T-helper 1 cell (primary cell): Measurements from ENCODE around the gene ROPN1L.
"Not testable (repeated sequence)": the region's sequence is repeated elsewhere in the genome, so short reads cannot be mapped to it uniquely, and the experiment has no call there.

Experiments
- DNase-seq, 5 donors: peaks; one replicate each; pipeline ENCODE4 v3.0.0-alpha.2; 2012 to 2020
- total RNA-seq, 4 donors: gene quantifications; one replicate each; lab custom pipeline; 2026; lab: John Stamatoyannopoulos, UW

The ROPN1L gene
- 0 to 1.5 (median 0.90) reads per million in 4 donors for total RNA-seq

GRCh38 chr5:10441083-10441991 is at the start of gene ROPN1L:
Gene ROPN1L, plus strand, starts transcription at chr5:10441879. Its CDS starts 289 bp downstream, at chr5:10442168.
- peak; percentile 62 to 86 (median 70) for DNase-seq

GRCh38 chr5:10392567-10393328 is 48.9 kb upstream of the ROPN1L start:
- not testable (repeated sequence) for DNase-seq

GRCh38 chr5:10393491-10393890 is 48.2 kb upstream of the ROPN1L start:
- DNase-seq = no peak

GRCh38 chr5:10396552-10396951 is 45.1 kb upstream of the ROPN1L start:
- DNase-seq = no peak

GRCh38 chr5:10399839-10400238 is 41.8 kb upstream of the ROPN1L start:
- no peak for DNase-seq

- DNase-seq = no peak
Observed at GRCh38 chr5:10400411-10400810, 41.3 kb upstream of the ROPN1L start.

GRCh38 chr5:10400831-10401230 is 40.8 kb upstream of the ROPN1L start:
- no peak for DNase-seq

- no peak for DNase-seq
Observed at GRCh38 chr5:10401498-10401897, 40.2 kb upstream of the ROPN1L start.

GRCh38 chr5:10403829-10404228 is 37.9 kb upstream of the ROPN1L start:
- DNase-seq = no peak

- DNase-seq = no peak
Observed at GRCh38 chr5:10406651-10407050, 35.0 kb upstream of the ROPN1L start.

- DNase-seq = no peak
Observed at GRCh38 chr5:10409504-10409903, 32.2 kb upstream of the ROPN1L start.

GRCh38 chr5:10410662-10411061 is 31.0 kb upstream of the ROPN1L start:
- DNase-seq = no peak

- DNase-seq = no peak
Observed at GRCh38 chr5:10411336-10411735, 30.3 kb upstream of the ROPN1L start.

- no peak for DNase-seq
Observed at GRCh38 chr5:10416868-10417267, 24.8 kb upstream of the ROPN1L start.

- peak in 1 of 5 donors; percentile 41 for DNase-seq
Observed at GRCh38 chr5:10418654-10419345, 22.9 kb upstream of the ROPN1L start.

- no peak for DNase-seq
Observed at GRCh38 chr5:10420468-10420867, 21.2 kb upstream of the ROPN1L start.

GRCh38 chr5:10420932-10421331 is 20.7 kb upstream of the ROPN1L start:
- DNase-seq = no peak

GRCh38 chr5:10421896-10422691 is 19.6 kb upstream of the ROPN1L start:
- DNase-seq = peak in 1 of 5 donors; percentile 62

- no peak for DNase-seq
Observed at GRCh38 chr5:10423022-10423421, 18.7 kb upstream of the ROPN1L start.

GRCh38 chr5:10424124-10424731 is 17.5 kb upstream of the ROPN1L start:
- no peak for DNase-seq

GRCh38 chr5:10427201-10427600 is 14.5 kb upstream of the ROPN1L start:
- no peak for DNase-seq

- no peak for DNase-seq
Observed at GRCh38 chr5:10427978-10428377, 13.7 kb upstream of the ROPN1L start.
